ENCODE data around the gene DDX59. TPM values are rescaled to one million over a fixed set of nuclear protein-coding genes. Genes with fewer than 3 reads are reported as not detected.

DDX59 gene
- total RNA-seq, 2 experiments from 2014 or later, result 24.6 to 28.7 TPM

- no TSS peak for BruUV-seq (replicated peaks)
- Histone ChIP-seq H3K9me2 (ENCODE audit: insufficient read depth, low read length) (no peaks in the 10 kb centered on the region), H2AFZ (ENCODE audit: low read length) (no peak overlapping the region), H3K4me3 (ENCODE audit: low read depth, low read length, poor library complexity, severe bottlenecking) (no peak overlapping the region), H4K20me1 (ENCODE audit: insufficient read depth, low read length) (no peaks in the 10 kb centered on the region), H3K9me3 (ENCODE audit: low read length) (no peaks in the 10 kb centered on the region), H3K27ac (ENCODE audit: low read depth, low read length, poor library complexity, severe bottlenecking) (no peak overlapping the region), H3K4me2 (ENCODE audit: low read length) (no peak overlapping the region), H3K79me2 (ENCODE audit: insufficient read depth, low read depth, low read length) (peaks cover 21% of the 10 kb centered on the region; the same call in 1 of the 2 replicates), H3K4me1 (ENCODE audit: insufficient read depth, low read length, poor library complexity, severe bottlenecking) (peaks cover 14% of the 10 kb centered on the region), H3K36me3 (ENCODE audit: insufficient read depth, low read length) (peaks cover 33% of the 10 kb centered on the region)
- ChIA-PET POLR2A (interaction anchor here (1.0 kb wide), 1 partner anchor 14 kb away, joined by 4 read pairs; no protein-coding TSS in a partner anchor), CTCF (ENCODE audit: unreplicated experiment) (no interaction called here)
- no peak for DNase-seq (ENCODE audit: low spot score)
- TF ChIP-seq CTCF (conservative IDR thresholded peaks at IDR 0.05; ENCODE audit: low read length) (no peak), EZH2phosphoT487 (IDR thresholded peaks at IDR 0.05; ENCODE audit: borderline replicate concordance, low read depth, low read length) (no peak)
- intact Hi-C loops (cut with micrococcal nuclease; ENCODE audit: unreplicated experiment), result loop anchor here (5.0 kb wide), 1 partner anchor 356 kb away; the partner anchor contains the start of gene KIF21B
Observed at GRCh38 chr1:200666309-200666708, 3.4 kb downstream of the DDX59 start.

- intact Hi-C loops (cut with micrococcal nuclease; ENCODE audit: unreplicated experiment), result loop anchor here (5.0 kb wide), 1 partner anchor 356 kb away; the partner anchor contains the start of gene KIF21B
- peaks cover 17% of the 10 kb centered on the region; the same call in 1 of the 2 replicates for H3K79me2 ChIP-seq (ENCODE audit: insufficient read depth, low read depth, low read length)
- no peak overlapping the region for H3K27ac ChIP-seq (ENCODE audit: low read depth, low read length, poor library complexity, severe bottlenecking)
- TF ChIP-seq EZH2phosphoT487 (IDR thresholded peaks at IDR 0.05; ENCODE audit: borderline replicate concordance, low read depth, low read length) (no peak), CTCF (conservative IDR thresholded peaks at IDR 0.05; ENCODE audit: low read length) (no peak)
- no peak overlapping the region for H2AFZ ChIP-seq (ENCODE audit: low read length)
- ChIA-PET POLR2A (interaction anchor here (0.6 to 1.1 kb wide), 4 partner anchors 13 to 1466 kb away, joined by 3 to 4 read pairs (median 3); no protein-coding TSS in a partner anchor), CTCF (ENCODE audit: unreplicated experiment) (no interaction called here)
- no peak for DNase-seq (ENCODE audit: low spot score)
- H3K4me2 ChIP-seq (ENCODE audit: low read length), result no peak overlapping the region
- no peaks in the 10 kb centered on the region for H4K20me1 ChIP-seq (ENCODE audit: insufficient read depth, low read length)
- H3K4me3 ChIP-seq (ENCODE audit: low read depth, low read length, poor library complexity, severe bottlenecking), result no peak overlapping the region
- no peaks in the 10 kb centered on the region for H3K9me3 ChIP-seq (ENCODE audit: low read length)
- no peaks in the 10 kb centered on the region for H3K9me2 ChIP-seq (ENCODE audit: insufficient read depth, low read length)
- peaks cover 9% of the 10 kb centered on the region for H3K4me1 ChIP-seq (ENCODE audit: insufficient read depth, low read length, poor library complexity, severe bottlenecking)
- peaks cover 36% of the 10 kb centered on the region for H3K36me3 ChIP-seq (ENCODE audit: insufficient read depth, low read length)
- BruUV-seq (replicated peaks), result no TSS peak
Observed at GRCh38 chr1:200665861-200666260, 3.8 kb downstream of the DDX59 start.

- H4K20me1 ChIP-seq (ENCODE audit: insufficient read depth, low read length), result no peaks in the 10 kb centered on the region
- CTCF ChIA-PET (ENCODE audit: unreplicated experiment), result no interaction called here
- TF ChIP-seq CTCF (conservative IDR thresholded peaks at IDR 0.05; ENCODE audit: low read length), result no peak
- no TSS peak for BruUV-seq (replicated peaks)
- H3K79me2 ChIP-seq (ENCODE audit: insufficient read depth, low read depth, low read length), result no peaks in the 10 kb centered on the region
- H3K9me2 ChIP-seq (ENCODE audit: insufficient read depth, low read length), result no peaks in the 10 kb centered on the region
- no peak overlapping the region for H3K4me3 ChIP-seq (ENCODE audit: low read depth, low read length, poor library complexity, severe bottlenecking)
- H3K4me2 ChIP-seq (ENCODE audit: low read length), result no peak overlapping the region
- H3K27ac ChIP-seq (ENCODE audit: low read depth, low read length, poor library complexity, severe bottlenecking), result no peak overlapping the region
- no peak overlapping the region for H2AFZ ChIP-seq (ENCODE audit: low read length)
- no peaks in the 10 kb centered on the region for H3K9me3 ChIP-seq (ENCODE audit: low read length)
- H3K4me1 ChIP-seq (ENCODE audit: insufficient read depth, low read length, poor library complexity, severe bottlenecking), result no peaks in the 10 kb centered on the region
- POLR2A ChIA-PET, result interaction anchor here (0.5 to 3.5 kb wide), 2 partner anchors 9 to 30 kb away, joined by 3 to 27 read pairs; partner anchors contain the start of gene DDX59
- intact Hi-C loops (cut with micrococcal nuclease; ENCODE audit: unreplicated experiment), result no loop called here
- H3K36me3 ChIP-seq (ENCODE audit: insufficient read depth, low read length), result peaks cover 75% of the 10 kb centered on the region
- DNase-seq (ENCODE audit: low spot score), result no peak
Observed at GRCh38 chr1:200660719-200661118, 9.0 kb downstream of the DDX59 start.
